NCI-H2227 treated with DMSO at 0.1 percent for 48 hours (cell line): Measurements from ENCODE around the gene SERPINB6.
"Not testable (repeated sequence)": the region's sequence is repeated elsewhere in the genome, so short reads cannot be mapped to it uniquely, and the experiment has no call there.

Source experiments
- DNase-seq: peaks from one replicate; lab custom pipeline; 2025; lab: John Stamatoyannopoulos, UW

SERPINB6 gene

GRCh38 chr6:2977799-2978590 is 6.6 kb upstream of the SERPINB6 start:
- no peak for DNase-seq

- DNase-seq = no peak
Observed at GRCh38 chr6:2977290-2977689, 5.9 kb upstream of the SERPINB6 start.

GRCh38 chr6:2976571-2977085 is 5.3 kb upstream of the SERPINB6 start:
- DNase-seq = no peak

- no peak for DNase-seq
Observed at GRCh38 chr6:2976060-2976459, 4.7 kb upstream of the SERPINB6 start.

GRCh38 chr6:2973676-2974075 is 2.3 kb upstream of the SERPINB6 start:
- no peak for DNase-seq

GRCh38 chr6:2973180-2973579 is 1.8 kb upstream of the SERPINB6 start:
- not testable (repeated sequence) for DNase-seq

GRCh38 chr6:2972685-2973084 is 1.3 kb upstream of the SERPINB6 start:
- DNase-seq = not testable (repeated sequence)

- DNase-seq = not testable (repeated sequence)
Observed at GRCh38 chr6:2972219-2972487, 786 bp upstream of the SERPINB6 start.

GRCh38 chr6:2970753-2971419 is 481 bp downstream of the SERPINB6 start:
- DNase-seq = no peak

- no peak for DNase-seq
Observed at GRCh38 chr6:2970034-2970685, 1.2 kb downstream of the SERPINB6 start.

GRCh38 chr6:2969549-2969948 is 1.8 kb downstream of the SERPINB6 start:
- no peak for DNase-seq

GRCh38 chr6:2968600-2969135 is 2.7 kb downstream of the SERPINB6 start:
- no peak for DNase-seq

GRCh38 chr6:2967936-2968335 is 3.4 kb downstream of the SERPINB6 start:
- DNase-seq = no peak

- DNase-seq = no peak
Observed at GRCh38 chr6:2966347-2966746, 5.0 kb downstream of the SERPINB6 start.

GRCh38 chr6:2964793-2965505 is 6.4 kb downstream of the SERPINB6 start:
- DNase-seq = no peak

GRCh38 chr6:2963756-2964155 is 7.6 kb downstream of the SERPINB6 start:
- DNase-seq = no peak

- no peak for DNase-seq
Observed at GRCh38 chr6:2962636-2963035, 8.7 kb downstream of the SERPINB6 start.

GRCh38 chr6:2962004-2962403 is 9.4 kb downstream of the SERPINB6 start:
- no peak for DNase-seq

- no peak for DNase-seq
Observed at GRCh38 chr6:2961506-2961905, 9.9 kb downstream of the SERPINB6 start.

GRCh38 chr6:2960935-2961334 is 10.4 kb downstream of the SERPINB6 start:
- DNase-seq = no peak

- no peak for DNase-seq
Observed at GRCh38 chr6:2959909-2960719, 11.3 kb downstream of the SERPINB6 start.
